T-helper 1 cell treated with Interleukin-12 subunit alpha and Interleukin-12 subunit beta and Interleukin-4 antibody, amounts not matched to agents 30 ng/mL and 1 ng/mL, for 36 hours (primary cell): ENCODE data around the gene MAN2A1. TPM values are rescaled to one million over a fixed set of nuclear protein-coding genes. Genes with fewer than 3 reads are reported as not detected.
"Not testable (repeated sequence)": the region's sequence is repeated elsewhere in the genome, so short reads cannot be mapped to it uniquely, and the experiment has no call there.

Experiments
- intact Hi-C: fragments of 100-400 bp; cut with micrococcal nuclease; formaldehyde crosslinking; loops from one replicate; pipeline ENCODE4 v1.15.1; 2024
- total RNA-seq: library from RNA; stranded (reverse); gene quantifications from 2 replicates; pipeline ENCODE4 v1.2.3, GENCODE V29; 2022

MAN2A1 gene
- total RNA-seq, 1 donor from 2014 or later = 42.1 TPM

DNA sequence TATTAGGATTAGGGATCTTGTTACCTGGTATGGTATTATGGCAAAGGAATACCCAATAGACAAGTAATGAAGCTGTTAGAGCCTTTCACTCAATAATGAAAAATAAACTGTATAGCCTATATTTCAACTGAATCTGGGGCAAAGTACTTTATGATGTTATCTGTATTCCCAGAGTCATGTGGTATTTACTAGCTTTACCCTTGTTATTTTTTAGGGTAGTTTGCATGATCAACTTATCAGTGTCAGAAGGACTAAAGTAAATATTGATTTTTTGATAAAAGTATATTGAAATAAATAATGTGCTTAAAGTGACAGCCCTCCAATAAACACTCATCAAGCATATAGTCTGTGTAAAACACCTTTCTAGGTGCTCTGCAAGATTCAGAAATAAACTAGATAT lies 64.6 kb downstream of the MAN2A1 start:
- intact Hi-C loops = no loop called here

GRCh38 chr5:109755761-109756160 lies 66.0 kb downstream of the MAN2A1 start:
- intact Hi-C loops = no loop called here

GRCh38 chr5:109756543-109757185 lies 66.9 kb downstream of the MAN2A1 start:
- intact Hi-C loops = no loop called here

DNA sequence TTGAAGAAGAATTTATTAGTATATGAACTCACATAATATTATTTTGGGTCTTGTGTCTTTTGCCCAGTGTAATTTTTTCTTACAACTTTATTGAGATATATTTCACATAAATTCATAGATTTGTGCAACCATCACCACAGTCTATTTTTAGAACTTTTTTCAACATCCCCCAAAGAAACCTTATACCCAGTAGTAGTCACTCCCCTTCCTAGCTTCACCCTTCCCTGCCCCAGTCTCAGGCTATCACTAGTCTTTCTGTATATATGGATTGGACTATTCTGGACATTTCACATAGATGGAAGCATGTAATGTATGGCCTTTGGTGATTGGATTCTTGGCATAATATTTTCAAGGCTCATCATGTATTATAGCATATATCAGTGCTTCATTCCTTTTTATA lies 67.8 kb downstream of the MAN2A1 start:
- intact Hi-C loops = no loop called here

- intact Hi-C loops = no loop called here
Measured at GRCh38 chr5:109759306-109759705, 69.6 kb downstream of the MAN2A1 start.

- intact Hi-C loops = not testable (repeated sequence)
Measured at GRCh38 chr5:109760130-109760529, 70.4 kb downstream of the MAN2A1 start.

- intact Hi-C loops = no loop called here
Measured at GRCh38 chr5:109762821-109763220, 73.1 kb downstream of the MAN2A1 start.

GRCh38 chr5:109767184-109767995 lies 77.7 kb downstream of the MAN2A1 start:
- intact Hi-C loops = no loop called here

GRCh38 chr5:109767997-109768396 lies 78.3 kb downstream of the MAN2A1 start:
- intact Hi-C loops = no loop called here

DNA sequence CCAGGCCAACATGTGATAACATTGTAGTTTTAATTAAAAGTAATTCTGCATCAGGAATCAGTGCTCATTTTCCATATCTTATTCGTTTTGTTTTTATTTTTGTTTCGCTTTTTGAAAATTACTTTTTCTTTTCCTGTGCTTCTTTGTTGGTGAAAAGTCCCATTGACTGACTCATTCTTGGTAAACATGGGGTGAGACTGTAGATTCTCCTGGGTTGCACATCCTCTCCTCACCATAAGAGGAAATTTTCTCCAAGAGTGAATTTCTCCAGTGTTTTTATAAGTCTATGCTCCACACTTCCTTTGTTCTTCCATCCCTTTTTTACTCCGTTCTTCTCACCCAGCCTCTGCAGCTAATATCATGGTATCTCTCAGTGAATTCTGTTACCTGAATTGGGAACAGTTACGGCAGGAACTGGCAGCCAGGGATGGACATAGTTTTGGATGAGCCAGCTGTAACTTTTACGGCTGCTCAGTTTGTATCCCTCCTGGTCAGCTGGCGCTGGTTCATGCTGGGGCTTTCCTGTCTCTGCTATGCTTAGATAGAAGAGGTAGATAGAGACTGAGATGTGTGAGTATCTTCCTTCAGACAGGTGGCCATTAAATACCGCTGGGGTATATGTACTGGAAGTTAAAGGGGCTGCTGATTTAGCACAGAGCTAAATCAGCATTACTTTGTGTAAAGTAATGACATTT lies 80.0 kb downstream of the MAN2A1 start:
- intact Hi-C loops = no loop called here

- intact Hi-C loops = no loop called here
Measured at GRCh38 chr5:109775130-109775529, 85.4 kb downstream of the MAN2A1 start.

DNA sequence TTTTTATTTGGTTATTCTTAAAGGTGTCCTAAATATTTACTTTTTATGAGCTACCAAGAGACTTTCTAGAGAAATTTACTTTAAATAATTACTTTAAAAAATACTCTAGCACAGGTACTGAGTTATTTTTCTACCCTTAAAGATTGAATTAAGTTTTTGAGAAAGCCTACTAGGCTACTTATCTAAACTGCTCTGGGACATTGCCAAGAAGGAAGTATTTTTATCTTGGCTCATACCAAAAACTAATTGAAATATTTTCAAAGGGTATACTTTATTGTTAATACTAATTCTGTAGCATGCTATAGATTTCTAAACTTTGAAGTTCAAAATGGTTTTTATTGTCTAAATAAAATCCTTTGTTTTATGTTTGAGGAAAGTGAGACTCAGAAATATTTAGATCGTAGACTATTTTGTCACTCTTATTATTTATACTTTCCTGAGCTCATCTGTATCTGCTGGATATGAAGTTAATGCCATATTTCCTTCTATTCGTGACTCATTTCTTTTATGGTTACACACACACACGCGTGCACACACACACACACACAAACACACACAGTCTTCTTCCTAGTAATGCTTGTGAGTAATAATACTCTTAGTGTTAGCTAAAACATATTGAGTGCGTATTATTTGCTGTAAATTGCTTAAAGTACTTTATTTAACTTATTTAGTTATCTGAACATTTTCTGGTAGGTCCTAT lies 89.5 kb downstream of the MAN2A1 start:
- intact Hi-C loops = no loop called here

DNA sequence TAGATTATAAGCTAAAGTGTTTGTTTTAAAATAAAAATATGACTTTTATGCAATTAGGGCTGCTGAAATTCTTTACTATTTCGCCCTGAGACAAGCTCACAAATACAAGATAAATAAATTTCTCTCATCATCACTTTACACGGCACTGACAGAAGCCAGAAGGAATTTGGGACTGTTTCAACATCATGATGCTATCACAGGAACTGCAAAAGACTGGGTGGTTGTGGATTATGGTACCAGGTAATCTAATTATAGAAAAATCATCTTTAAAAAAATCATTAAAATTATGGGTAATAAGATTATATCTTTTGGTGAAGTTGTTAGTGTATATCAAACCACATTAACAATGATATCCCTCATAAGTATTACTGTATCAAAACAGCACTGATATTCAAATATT lies 95.0 kb downstream of the MAN2A1 start:
- intact Hi-C loops = no loop called here

DNA sequence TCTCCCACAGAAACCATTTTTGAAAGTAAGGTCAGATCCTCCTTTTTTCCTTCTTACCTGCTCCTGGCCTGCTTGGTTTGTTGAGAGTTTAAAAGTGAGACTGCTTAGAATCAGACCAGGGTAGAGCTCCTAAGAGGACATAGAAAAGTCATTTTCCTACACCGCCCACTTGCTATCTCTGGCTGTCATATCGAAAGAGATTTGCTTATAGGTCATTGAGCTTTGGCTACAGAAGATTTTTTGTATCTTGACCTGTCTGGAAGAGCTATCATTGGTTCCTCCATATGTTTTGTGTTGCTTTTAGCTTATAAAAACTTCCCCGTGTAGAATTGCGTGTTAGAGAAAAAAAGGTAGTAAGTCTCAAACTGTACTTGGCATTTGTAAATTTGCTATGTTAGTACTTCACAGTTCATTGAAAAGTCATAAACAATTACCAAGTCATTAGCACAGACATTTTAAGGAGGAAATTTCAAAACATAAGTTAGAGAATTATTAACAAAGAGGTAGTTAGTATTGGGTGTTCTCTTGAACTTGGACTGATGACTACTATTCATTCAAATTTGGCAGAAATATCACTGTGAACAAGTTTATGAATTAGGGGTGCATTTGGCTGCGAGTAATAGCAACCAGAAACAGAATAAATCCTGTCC lies 96.6 kb downstream of the MAN2A1 start:
- intact Hi-C loops = no loop called here

DNA sequence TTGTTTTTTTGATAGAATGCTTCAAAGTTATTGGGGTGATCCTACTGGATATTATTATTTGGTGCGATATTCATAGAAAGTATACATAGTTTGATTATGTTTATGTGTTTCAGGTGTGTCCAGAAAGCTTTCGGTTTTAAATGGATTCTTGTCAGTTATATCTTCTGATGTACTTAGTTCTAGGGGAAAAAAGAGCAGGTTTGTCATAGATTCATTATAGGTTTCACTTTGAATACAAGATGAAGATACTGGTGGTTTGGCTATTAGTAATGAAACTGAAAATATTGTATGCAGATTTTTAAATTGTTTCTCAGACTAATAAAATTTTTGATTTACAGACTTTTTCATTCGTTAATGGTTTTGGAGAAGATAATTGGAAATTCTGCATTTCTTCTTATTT lies 98.9 kb downstream of the MAN2A1 start:
- intact Hi-C loops = no loop called here

DNA sequence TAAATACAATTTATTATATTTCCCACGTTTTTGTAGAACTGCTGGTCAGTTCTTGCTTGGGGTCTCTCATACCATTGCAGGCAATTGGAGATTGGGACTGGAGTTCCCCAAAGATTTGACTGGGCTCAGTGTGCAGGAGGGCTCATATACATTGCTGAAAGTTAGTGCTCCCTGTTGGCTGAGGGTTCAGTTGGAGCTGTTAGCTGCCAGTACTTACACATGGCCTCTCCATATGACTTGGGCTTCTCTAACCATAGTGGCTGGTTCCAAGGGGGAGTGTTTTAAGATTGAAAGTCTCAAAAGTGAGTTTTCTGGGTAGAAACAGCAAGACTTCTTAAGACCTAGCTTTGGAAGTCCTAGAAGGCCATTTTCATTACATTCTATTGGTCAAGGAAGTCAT lies 102.9 kb downstream of the MAN2A1 start:
- intact Hi-C loops = no loop called here

DNA sequence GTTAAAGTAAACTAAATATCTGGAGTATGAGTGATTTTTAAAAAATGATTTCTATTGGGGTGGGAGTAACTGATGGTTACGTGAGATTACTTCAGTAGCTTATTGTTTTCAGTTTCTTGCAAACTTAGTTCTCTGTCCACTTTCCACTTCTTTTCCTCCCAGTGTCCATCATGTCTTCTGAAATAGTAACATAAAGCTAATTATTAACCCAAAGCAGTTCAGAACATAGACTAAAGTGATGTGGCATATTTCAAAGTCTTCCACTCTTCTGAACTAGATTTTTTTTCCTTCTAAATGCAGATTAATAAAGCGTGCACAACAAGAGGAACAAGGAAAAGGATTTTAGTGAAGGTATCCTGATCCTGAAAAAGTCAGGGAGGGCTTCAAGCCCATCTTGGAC lies 114.1 kb downstream of the MAN2A1 start:
- intact Hi-C loops = no loop called here

DNA sequence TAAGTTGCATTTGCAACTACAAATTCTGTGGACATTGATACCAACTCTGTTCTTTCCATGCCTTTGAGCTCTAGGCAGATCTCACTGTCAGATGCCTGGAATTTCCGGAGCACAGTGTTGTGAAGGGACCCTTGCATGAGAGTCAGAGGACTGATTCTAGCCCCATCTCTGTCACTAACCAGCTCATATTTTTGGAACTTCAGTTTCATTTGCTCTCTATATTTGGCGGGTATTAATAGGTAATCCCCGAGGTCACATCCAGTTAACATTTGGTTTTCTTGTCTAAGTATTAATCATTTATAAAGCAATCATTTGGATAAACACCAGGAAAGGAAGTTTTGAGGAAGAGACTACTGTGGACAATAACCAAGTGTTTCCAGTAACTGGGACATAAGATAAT lies 115.7 kb downstream of the MAN2A1 start:
- intact Hi-C loops = no loop called here

DNA sequence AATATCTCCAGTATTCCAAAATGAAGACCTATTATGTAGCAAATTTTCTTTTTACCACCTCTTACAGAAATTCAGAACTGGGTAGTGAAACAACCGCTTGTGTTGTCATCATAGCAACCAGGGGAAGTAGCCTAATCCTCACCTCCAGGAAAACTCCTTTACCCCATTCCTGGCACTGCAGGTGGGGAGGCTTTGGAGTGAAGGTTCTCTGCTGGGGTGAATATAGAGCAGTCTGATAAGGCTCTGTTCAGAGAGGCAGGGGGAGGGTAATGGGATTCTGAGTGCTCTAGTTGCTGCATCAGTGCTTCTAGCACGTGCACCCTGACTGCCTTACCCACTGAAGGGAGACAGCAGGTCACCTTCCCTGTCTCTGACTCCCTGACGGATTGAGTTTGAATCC lies 116.2 kb downstream of the MAN2A1 start:
- intact Hi-C loops = no loop called here

DNA sequence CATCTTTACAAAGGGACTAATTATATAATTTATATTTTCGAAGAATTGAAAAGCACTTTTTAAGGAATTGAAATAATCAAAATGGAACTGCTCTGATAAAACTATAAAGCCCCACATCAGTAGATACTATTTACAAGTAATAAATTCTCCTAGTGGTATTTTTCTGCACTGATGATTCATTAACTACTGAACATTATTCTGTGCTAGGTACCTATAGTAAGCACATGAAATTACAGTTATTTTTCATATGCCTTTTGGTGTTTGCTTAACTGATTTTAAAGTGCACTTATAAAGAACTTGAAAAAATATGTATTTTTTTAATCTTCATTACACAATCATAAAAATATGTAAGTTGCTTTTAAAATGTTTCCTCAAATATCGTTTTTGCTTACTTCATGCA lies 123.0 kb downstream of the MAN2A1 start:
- intact Hi-C loops = no loop called here

GRCh38 chr5:109816732-109817131 lies 127.0 kb downstream of the MAN2A1 start:
- intact Hi-C loops = no loop called here
